Measurements from ENCODE around the gene PLAC9. TPM values are rescaled to one million over a fixed set of nuclear protein-coding genes. Genes with fewer than 3 reads are reported as not detected.
A peak's percentile ranks its signal among the peaks of the same experiment; 100 is the strongest.

Gene PLAC9
- total RNA-seq, 1 experiment from 2014 or later: not detected

GRCh38 chr10:80154626-80154977, 22.1 kb downstream of the PLAC9 start:
- H3K36me3 ChIP-seq (ENCODE audit: control insufficient read depth, insufficient read depth, low read length): no peaks in the 10 kb centered on the region
- intact Hi-C loops (cut with micrococcal nuclease; ENCODE audit: unreplicated experiment): no loop called here

GRCh38 chr10:80154978-80155695, 22.6 kb downstream of the PLAC9 start:
- no peaks in the 10 kb centered on the region for H3K4me1 Mint-ChIP-seq (ENCODE audit: low read depth, unreplicated experiment)
- H3K36me3 Mint-ChIP-seq (ENCODE audit: insufficient read depth, unreplicated experiment): peaks cover 95% of the 10 kb centered on the region

More at GRCh38 chr10:80154626-80154977, 22.1 kb downstream of the PLAC9 start:
- ChIA-PET CTCF (interaction anchor here (1.1 kb wide), 1 partner anchor 11 kb away, joined by 4 read pairs; no protein-coding TSS in a partner anchor), POLR2A (no interaction called here)
- no peak overlapping the region for H3K4me3 Mint-ChIP-seq (ENCODE audit: unreplicated experiment)
- BruUV-seq (replicated peaks): no TSS peak
- H3K4me3 ChIP-seq (ENCODE audit: low read depth, low read length): no peak overlapping the region
- no peaks in the 10 kb centered on the region for H3K9me3 ChIP-seq
- H3K36me3 Mint-ChIP-seq (ENCODE audit: insufficient read depth, unreplicated experiment): peaks cover 92% of the 10 kb centered on the region
- no peaks in the 10 kb centered on the region for H3K27me3 Mint-ChIP-seq (ENCODE audit: insufficient read depth, unreplicated experiment)
- no peaks in the 10 kb centered on the region for H3K4me1 Mint-ChIP-seq (ENCODE audit: low read depth, unreplicated experiment)
- H3K27ac Mint-ChIP-seq (ENCODE audit: unreplicated experiment): peak overlapping the region; percentile 57
- DNase-seq: no peak
- no peaks in the 10 kb centered on the region for H3K27me3 ChIP-seq (replicated peaks; ENCODE audit: control insufficient read depth, insufficient read depth, low read length)
- TF ChIP-seq, protein P1, sequence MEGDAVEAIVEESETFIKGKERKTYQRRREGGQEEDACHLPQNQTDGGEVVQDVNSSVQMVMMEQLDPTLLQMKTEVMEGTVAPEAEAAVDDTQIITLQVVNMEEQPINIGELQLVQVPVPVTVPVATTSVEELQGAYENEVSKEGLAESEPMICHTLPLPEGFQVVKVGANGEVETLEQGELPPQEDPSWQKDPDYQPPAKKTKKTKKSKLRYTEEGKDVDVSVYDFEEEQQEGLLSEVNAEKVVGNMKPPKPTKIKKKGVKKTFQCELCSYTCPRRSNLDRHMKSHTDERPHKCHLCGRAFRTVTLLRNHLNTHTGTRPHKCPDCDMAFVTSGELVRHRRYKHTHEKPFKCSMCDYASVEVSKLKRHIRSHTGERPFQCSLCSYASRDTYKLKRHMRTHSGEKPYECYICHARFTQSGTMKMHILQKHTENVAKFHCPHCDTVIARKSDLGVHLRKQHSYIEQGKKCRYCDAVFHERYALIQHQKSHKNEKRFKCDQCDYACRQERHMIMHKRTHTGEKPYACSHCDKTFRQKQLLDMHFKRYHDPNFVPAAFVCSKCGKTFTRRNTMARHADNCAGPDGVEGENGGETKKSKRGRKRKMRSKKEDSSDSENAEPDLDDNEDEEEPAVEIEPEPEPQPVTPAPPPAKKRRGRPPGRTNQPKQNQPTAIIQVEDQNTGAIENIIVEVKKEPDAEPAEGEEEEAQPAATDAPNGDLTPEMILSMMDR (IDR thresholded peaks at IDR 0.05; ENCODE audit: insufficient read depth in 1 of 2, low read depth in 1 of 2, low read length in 1 of 2, severe bottlenecking in 1 of 2, unreplicated experiment in 1 of 2): no peak
- H3K4me1 ChIP-seq: no peaks in the 10 kb centered on the region
- H3K9me3 Mint-ChIP-seq (ENCODE audit: unreplicated experiment): no peaks in the 10 kb centered on the region

DNA sequence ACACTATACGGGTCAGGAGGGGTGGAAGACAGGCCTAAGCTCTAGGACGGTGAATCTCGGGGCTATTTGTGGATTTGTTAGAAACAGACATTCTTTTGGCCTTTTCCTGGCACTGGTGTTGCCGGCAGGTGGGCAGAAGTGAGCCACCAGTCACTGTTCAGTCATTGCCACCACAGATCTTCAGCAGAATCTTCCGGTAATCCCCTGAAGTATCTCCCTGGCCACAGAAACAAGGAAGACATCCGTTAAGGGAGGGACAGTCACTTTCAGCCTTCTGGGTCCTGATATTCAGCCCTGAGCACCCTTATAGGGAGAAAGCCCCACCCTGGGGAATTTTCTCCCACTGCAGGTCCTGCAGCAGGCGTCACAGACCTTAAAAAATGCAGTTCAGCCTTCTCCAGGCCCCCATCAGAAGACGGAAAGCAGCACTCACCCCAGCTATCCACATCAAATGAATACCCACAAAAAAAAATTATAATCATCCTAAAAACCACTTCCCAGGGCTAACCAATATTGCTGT, 23.2 kb downstream of the PLAC9 start:
- Mint-ChIP-seq H3K4me1 (ENCODE audit: low read depth, unreplicated experiment) (no peaks in the 10 kb centered on the region), H3K27me3 (ENCODE audit: insufficient read depth, unreplicated experiment) (no peaks in the 10 kb centered on the region), H3K4me3 (ENCODE audit: unreplicated experiment) (no peak overlapping the region), H3K9me3 (ENCODE audit: unreplicated experiment) (no peaks in the 10 kb centered on the region), H3K36me3 (ENCODE audit: insufficient read depth, unreplicated experiment) (peaks cover 95% of the 10 kb centered on the region), H3K27ac (ENCODE audit: unreplicated experiment) (peak overlapping the region; percentile 57)
- Histone ChIP-seq H3K27me3 (replicated peaks; ENCODE audit: control insufficient read depth, insufficient read depth, low read length) (no peaks in the 10 kb centered on the region), H3K4me3 (ENCODE audit: low read depth, low read length) (no peak overlapping the region), H3K4me1 (no peaks in the 10 kb centered on the region), H3K36me3 (ENCODE audit: control insufficient read depth, insufficient read depth, low read length) (no peaks in the 10 kb centered on the region), H3K9me3 (no peaks in the 10 kb centered on the region)
- BruUV-seq (replicated peaks): no TSS peak
- TF ChIP-seq, protein P1 (IDR thresholded peaks at IDR 0.05; ENCODE audit: insufficient read depth in 1 of 2, low read depth in 1 of 2, low read length in 1 of 2, severe bottlenecking in 1 of 2, unreplicated experiment in 1 of 2): no peak
- DNase-seq: no peak
- ChIA-PET CTCF (no interaction called here), POLR2A (no interaction called here)
- intact Hi-C loops (cut with micrococcal nuclease; ENCODE audit: unreplicated experiment): no loop called here

More at GRCh38 chr10:80154978-80155695, 22.6 kb downstream of the PLAC9 start:
- CTCF ChIA-PET: interaction anchor here (1.1 kb wide), 1 partner anchor 11 kb away, joined by 4 read pairs; no protein-coding TSS in a partner anchor
- H3K4me1 ChIP-seq: no peaks in the 10 kb centered on the region
- H3K36me3 ChIP-seq (ENCODE audit: control insufficient read depth, insufficient read depth, low read length): no peaks in the 10 kb centered on the region
- Mint-ChIP-seq H3K4me3 (ENCODE audit: unreplicated experiment) (no peak overlapping the region), H3K27me3 (ENCODE audit: insufficient read depth, unreplicated experiment) (no peaks in the 10 kb centered on the region), H3K27ac (ENCODE audit: unreplicated experiment) (peak overlapping the region; percentile 57), H3K9me3 (ENCODE audit: unreplicated experiment) (no peaks in the 10 kb centered on the region)
- no peak overlapping the region for H3K4me3 ChIP-seq (ENCODE audit: low read depth, low read length)
- DNase-seq: no peak
- POLR2A ChIA-PET: no interaction called here
- TSS peak; percentile 0 for BruUV-seq (replicated peaks)
- intact Hi-C loops (cut with micrococcal nuclease; ENCODE audit: unreplicated experiment): no loop called here
- TF ChIP-seq, protein P1 (IDR thresholded peaks at IDR 0.05; ENCODE audit: insufficient read depth in 1 of 2, low read depth in 1 of 2, low read length in 1 of 2, severe bottlenecking in 1 of 2, unreplicated experiment in 1 of 2): no peak
- no peaks in the 10 kb centered on the region for H3K9me3 ChIP-seq
- no peaks in the 10 kb centered on the region for H3K27me3 ChIP-seq (replicated peaks; ENCODE audit: control insufficient read depth, insufficient read depth, low read length)
